ENCODE results near the gene RPL22. TPM values are rescaled to one million over a fixed set of nuclear protein-coding genes. Genes with fewer than 3 reads are reported as not detected.

Gene RPL22
- total RNA-seq (2014; rRNA removed; shearing (Covaris generic)) = 298 and 299 TPM in 2 replicates
- polyA plus RNA-seq (2014; cell fraction: nucleus; rRNA removed) = 133 and 159 TPM in 2 replicates

- peak; percentile 98 for DNase-seq (ENCODE audit: extremely low read depth, low read depth)
Measured at GRCh38 chr1:6199298-6200187, at the start of gene RPL22. Gene RPL22, minus strand, starts transcription at chr1:6199595. Its CDS starts 22 bp downstream, at chr1:6199573.

- DNase-seq (ENCODE audit: extremely low read depth, low read depth) = no peak
Measured at GRCh38 chr1:6248161-6248776, 48.9 kb upstream of the RPL22 start.

GRCh38 chr1:6247651-6248050, 48.3 kb upstream of the RPL22 start:
- DNase-seq (ENCODE audit: extremely low read depth, low read depth) = no peak

GRCh38 chr1:6246497-6247467, 47.4 kb upstream of the RPL22 start:
- DNase-seq (ENCODE audit: extremely low read depth, low read depth) = peak; percentile 43

GRCh38 chr1:6245869-6246496, 46.6 kb upstream of the RPL22 start:
- no peak for DNase-seq (ENCODE audit: extremely low read depth, low read depth)

- DNase-seq (ENCODE audit: extremely low read depth, low read depth) = peak; percentile 67
Measured at GRCh38 chr1:6245086-6245868, 45.9 kb upstream of the RPL22 start.

GRCh38 chr1:6244401-6245049, 45.1 kb upstream of the RPL22 start:
- no peak for DNase-seq (ENCODE audit: extremely low read depth, low read depth)

GRCh38 chr1:6243993-6244392, 44.6 kb upstream of the RPL22 start, which contains the start of gene HES3:
Gene HES3, plus strand, starts transcription at chr1:6244179. Its CDS starts 187 bp downstream, at chr1:6244366.
- DNase-seq (ENCODE audit: extremely low read depth, low read depth) = no peak

GRCh38 chr1:6243053-6243834, 43.8 kb upstream of the RPL22 start:
- no peak for DNase-seq (ENCODE audit: extremely low read depth, low read depth)

- DNase-seq (ENCODE audit: extremely low read depth, low read depth) = no peak
Measured at GRCh38 chr1:6241887-6242740, 42.7 kb upstream of the RPL22 start.

- no peak for DNase-seq (ENCODE audit: extremely low read depth, low read depth)
Measured at GRCh38 chr1:6241107-6241886, 41.9 kb upstream of the RPL22 start.

GRCh38 chr1:6239950-6240768, 40.8 kb upstream of the RPL22 start:
- no peak for DNase-seq (ENCODE audit: extremely low read depth, low read depth)

- no peak for DNase-seq (ENCODE audit: extremely low read depth, low read depth)
Measured at GRCh38 chr1:6239213-6239752, 39.9 kb upstream of the RPL22 start.

- DNase-seq (ENCODE audit: extremely low read depth, low read depth) = no peak
Measured at GRCh38 chr1:6237093-6237492, 37.7 kb upstream of the RPL22 start.

- no peak for DNase-seq (ENCODE audit: extremely low read depth, low read depth)
Measured at GRCh38 chr1:6235296-6235677, 35.9 kb upstream of the RPL22 start.

Data from NCI-H460 (cell line).